GM19193 (cell line): ENCODE data around the gene FOXO3.

Experiments
- POLR2A ChIP-seq: IDR thresholded peaks from 4 replicates; pipeline ENCODE4 v1.6.1; 2011; ENCODE audit not compliant: insufficient read depth, insufficient read length; ENCODE audit errors: extremely low read depth

The FOXO3 gene

DNA sequence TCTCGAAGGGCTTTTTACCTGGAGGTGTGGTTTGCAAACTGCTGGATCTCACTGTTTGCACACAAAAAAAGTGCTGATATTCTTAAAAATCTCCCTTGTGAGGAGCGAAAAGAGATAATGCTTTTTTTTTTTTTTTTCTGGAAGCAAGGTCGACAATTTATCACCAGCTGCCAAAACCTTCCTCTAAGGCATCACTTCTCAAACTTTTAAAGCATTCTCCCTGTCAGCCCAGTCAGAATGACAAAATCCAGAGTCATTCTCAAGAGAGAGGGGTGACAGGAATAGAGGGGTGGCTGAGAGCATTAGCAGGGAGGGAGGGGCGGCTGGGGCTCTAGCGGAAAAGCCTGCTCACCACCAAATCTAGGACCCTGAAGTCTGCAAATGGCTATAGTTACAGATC lies 150.4 kb downstream of the FOXO3 start:
- no peak for TF ChIP-seq POLR2A

DNA sequence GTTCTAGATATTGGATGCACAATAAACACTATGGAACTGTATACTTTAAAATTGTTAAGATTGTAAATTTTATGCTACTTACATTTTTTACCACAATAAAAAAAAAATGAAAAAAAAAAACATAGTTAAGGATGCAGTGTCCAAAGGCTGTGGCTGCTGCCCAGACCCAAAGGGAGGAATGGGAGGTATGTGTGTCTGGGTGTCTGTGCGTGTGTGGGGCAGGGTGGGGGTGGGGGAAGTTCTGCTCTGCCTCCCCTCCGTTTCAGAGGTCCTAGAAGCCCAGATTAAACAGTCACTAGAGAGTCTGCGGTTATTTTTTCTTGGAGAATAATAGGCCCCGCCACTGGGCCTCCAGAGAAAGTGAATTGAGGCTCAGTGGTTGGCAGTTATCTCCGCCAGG lies 151.1 kb downstream of the FOXO3 start:
- no peak for TF ChIP-seq POLR2A

DNA sequence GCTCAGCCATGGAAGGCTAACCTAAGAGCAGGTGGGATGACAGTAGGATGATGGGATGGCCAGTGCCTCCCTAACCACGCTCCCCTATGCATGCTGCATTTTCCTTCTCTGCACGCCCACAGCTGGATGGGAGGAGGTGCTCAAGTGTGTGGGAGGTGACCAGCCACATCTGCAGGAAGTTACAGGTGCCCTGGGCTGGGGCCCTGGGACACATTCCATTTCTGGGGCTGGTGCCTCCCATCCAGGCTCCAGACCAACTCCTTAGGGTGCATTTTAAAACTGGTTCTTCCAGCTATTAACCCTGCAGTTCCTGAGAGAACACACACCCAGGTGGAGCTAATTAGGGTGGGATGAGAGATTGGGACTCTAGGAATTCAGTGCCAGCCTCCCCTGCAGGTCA lies 152.2 kb downstream of the FOXO3 start:
- no peak for TF ChIP-seq POLR2A

DNA sequence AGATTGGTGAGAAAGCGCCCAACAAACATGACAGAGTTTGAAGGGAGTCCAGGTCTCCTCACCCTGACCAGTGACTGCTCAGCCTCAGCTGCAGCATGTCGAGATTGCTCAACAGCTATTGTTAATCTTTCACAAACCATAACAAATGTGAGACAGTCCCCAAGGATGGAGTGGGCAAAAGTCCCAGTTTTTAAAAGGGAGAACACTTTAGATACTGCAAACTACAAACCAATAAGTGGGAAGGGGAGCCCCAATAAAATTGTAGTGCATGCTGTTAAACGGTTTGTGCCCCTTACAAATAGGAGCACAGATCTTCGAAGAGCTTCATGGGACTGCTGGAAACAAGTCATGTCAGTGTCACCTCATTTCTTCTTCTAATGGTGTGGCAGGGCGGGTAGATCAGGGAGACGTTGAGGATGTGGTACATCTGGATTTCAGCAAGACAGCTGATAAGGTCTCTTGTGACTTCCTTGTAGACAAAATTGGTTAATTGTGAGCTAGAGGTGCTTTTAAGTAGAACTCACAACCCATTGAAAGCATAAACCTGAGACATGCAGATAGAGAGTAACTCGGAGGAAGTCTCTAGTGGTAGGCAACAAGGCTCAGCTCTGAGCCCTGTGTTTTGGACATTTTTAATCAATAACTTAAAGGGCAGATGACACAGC lies 153.5 kb downstream of the FOXO3 start:
- no peak for TF ChIP-seq POLR2A

DNA sequence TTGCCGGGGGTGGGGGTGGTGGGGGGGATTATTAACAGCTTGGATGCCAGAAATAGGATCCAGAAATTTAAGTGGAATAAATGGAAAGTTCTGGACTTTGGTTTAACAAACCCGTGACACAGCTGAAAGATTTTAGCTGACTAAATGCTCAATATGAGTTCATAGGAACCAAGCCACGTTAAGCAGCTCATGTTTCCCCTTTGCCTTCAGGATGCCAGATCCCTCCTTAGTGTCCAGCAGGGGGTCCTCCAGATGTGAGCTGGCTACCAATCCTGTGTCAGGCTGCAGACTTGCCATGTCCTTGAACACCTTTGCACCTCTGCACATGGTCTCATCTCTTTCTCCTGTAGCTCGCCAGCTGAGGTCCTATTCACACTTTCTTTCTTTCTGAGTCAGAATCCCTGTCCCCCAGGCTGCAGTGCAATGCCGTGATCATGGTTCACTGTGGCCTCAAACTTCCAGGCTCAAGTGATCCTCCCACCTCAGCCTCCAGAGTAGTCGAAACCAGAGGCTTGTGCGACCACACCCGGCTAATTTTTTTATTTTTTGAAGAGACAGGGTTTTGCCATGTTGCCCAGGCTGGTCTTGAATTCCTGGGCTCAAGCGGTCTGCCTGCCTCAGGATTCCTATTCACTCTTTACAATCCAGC lies 154.2 kb downstream of the FOXO3 start:
- TF ChIP-seq POLR2A = no peak

DNA sequence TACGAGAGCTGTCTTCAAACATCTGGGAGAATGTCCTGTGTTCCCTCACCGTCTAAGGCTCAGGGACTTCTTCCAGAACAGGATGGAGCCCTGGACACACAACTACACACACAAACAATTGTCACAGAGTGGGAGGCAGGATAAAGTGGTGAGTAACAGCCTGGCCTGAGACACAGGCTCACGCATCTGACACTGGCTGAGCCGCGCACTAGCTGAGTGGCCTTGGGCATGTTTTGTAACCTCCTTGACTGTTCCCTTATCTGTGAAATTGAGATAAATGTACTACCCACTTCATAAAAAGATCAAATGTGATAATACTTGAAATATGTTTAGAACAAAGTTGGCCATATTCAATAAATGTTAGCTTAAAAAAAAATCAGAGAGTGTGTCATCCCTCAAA lies 155.1 kb downstream of the FOXO3 start:
- no peak for TF ChIP-seq POLR2A

DNA sequence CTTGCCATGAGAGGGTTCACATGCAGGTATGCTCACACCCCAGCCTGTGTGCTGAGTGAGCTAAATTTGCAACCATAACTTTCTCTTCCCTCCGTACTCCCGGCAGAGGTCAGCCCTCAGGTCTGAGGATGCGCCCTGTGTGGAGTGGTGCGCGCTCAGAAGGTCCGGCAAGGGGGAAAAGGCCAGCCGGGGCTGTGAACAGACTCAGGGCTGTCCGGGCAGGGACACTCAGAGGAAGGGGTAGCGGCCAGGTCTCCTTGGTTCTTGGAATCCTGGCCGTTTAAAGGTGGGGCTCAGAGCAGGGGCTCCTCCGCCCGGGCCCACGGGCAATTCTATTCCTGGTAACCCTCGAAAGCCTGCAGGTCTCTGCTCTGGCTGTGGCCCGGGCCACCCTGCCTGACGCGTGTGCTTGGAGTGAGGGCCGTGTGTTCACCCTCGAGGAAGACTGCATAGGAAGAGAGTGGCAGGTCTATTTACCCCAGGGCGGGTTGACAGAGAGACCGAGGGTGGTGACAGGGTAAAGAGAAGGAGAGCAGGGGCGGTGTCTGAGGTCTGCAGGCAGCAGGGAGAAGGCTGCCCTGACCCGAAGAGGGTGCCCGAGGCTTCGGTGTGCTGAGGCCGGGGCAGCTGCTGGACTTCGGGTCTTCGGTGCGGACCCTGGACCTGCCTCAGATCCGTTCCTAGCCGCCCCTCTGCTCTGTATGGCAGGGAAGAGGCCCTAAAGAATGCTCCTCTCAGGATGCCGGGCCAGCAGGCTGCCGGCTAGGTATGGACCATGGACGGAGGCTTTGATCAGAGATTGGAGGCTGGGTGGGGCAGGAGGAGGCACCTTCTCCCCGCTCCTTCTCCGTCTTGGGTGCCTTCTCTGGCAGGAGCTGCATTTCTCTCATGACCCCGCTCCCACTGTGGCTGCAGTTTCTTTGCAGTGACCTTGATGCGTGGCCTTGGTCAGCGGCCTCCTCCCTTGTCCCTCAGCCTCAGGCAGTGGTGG lies 156.4 kb downstream of the FOXO3 start:
- no peak for TF ChIP-seq POLR2A

DNA sequence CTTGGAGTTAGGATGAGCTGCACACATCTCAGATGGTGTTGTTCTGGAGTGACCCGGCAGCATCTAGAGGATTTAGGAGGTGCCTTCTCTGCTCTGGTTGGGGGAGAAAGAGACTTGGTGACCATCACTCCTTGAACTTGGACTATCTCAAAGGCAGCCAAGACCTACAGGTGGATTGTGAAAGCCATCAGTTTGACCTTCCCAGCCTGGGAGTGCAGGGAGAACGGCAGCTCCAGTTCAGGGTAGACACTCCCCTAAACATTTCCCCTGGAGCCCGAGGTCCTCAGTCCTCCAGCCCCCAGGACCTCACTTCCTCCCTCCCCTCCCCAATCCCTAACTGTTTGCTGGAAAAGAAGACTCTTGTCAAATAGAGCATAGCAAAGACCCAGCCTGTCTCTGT lies 158.8 kb downstream of the FOXO3 start:
- TF ChIP-seq POLR2A = no peak

DNA sequence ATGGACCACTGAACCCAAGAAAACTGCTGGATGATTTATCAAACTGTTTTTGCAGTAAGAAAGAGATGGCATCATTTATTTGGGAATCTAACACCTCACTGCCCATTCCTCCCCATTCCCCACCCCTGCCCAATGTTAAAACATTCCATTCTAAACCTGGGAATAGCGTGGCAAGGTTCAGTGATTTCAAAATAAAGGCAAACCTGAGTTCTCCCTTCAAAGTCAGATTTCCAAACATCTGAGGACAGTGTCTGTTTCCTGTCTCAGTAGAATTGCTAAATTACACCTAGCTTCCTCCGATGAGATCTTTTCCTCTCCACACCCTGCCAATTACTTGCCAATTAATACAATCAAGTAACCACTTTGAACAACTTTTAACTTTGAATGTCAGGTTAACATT lies 160.1 kb downstream of the FOXO3 start:
- no peak for TF ChIP-seq POLR2A

DNA sequence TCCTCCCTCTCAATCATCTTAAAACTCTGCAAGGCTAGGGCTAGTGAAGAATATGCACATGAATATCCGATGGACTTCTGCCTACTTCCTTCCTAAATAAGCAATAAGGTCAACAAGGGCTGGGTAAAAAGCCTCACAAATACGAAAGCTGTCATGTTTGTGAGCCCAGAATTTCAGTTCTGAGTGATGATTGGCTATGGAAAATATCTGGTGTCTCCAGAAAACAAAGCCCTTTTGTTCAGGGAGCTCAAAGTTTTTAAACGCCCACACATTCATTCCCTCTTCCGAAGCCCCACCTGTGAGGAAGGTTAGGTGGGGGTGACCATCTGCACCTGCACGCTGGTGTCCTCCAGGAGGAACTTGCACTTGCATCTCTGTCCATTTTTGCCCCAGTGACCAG lies 160.6 kb downstream of the FOXO3 start:
- TF ChIP-seq POLR2A = no peak

DNA sequence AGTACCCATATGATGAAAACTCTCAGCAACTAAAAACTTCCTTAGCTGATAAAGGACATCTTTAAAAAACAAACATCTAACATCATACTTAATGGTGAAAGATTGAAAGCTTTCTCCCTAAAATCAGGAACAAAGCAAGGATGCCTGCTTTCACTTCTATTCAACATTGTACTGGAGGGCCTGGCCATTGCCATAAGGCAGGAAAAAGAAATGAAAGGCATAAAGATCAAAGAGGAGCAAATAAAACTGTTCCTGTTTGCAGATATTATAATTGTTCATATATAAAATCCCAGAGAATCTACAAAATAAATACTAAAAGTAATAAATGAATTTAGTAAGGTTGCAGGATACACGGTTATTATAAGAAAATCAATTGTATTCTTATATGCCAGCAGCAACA lies 162.9 kb downstream of the FOXO3 start:
- no peak for TF ChIP-seq POLR2A

DNA sequence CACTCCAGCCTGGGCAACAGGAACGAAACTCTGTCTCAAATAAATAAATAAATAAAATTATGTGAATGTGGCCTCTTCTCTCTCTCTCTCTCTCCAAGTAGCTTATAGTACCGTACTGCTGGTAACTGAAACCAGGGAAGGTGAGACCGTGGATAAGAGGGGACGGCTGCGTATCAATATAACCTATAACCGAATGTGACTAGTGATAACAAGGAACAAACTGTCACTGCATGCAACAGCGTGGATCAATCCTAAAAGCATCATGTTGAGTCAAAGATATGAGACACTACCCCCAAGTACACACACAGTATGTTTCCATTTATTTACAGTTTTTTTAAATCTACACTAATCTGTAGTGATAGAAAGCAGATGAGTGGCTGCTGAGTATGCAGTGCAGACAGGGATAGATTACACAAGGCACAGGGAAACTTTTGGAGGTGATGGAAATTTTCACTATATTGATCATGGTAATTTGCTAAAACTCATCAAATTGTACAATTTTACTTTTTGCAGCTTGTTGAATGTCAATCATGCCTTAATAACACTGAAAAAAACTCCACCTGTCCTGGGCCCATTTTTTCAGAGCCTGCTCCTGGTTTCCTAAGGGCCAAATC lies 166.1 kb downstream of the FOXO3 start:
- no peak for TF ChIP-seq POLR2A

DNA sequence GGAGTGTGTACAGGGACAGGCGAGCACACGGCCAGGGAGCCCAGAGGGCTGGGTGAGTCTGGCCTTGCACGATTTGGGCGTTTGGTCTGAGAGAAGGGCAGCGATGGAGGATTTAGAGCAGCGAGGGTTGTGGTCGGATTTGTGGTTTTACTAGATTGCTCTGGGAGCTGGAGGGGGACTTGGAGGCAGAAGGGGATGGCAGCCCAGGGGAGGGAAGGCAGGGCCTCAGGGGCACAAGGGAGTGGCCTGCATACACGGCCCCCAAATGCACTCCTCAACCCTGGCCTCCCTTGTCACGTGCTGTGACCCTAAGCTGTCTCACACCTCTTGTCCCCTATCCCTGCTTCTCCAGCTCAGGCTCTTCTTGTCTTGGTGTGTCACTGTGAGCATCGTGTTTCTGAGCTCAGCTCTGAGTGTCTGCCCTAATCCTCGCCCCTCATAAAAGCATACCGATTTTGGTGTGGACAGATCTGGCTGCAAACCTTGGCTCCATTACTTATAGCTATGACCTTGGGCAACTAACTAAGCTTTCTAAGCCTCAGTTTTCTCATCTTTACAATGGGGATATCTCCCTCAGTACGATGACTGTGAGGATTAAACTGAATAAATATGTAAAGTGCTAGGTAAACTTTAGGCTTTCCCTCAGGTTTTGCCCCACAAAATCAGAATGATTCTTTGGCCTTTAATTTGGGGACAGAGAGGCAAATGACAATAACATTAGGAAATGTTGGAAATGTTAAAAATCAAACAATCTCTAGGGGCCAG lies 167.4 kb downstream of the FOXO3 start:
- TF ChIP-seq POLR2A = no peak

DNA sequence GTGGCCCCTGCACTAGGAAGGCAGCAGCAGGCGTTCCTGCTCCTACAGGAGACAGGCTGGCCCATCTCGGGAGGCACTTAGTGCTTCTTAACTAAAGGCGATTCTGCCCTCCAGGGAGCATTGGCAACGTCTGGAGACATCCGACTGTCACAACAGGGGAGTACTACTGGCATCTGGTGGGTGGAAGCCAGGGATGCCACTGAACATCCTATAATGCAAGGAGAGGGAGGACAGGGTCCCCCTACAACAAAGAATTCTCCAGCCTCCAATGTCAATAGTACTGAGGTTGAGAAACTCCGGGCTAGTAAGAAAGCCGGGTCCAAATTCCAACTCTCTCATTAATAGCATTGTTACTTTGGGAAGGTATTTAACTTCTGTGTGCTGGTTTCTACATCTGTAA lies 168.1 kb downstream of the FOXO3 start:
- TF ChIP-seq POLR2A = no peak
